MM.1S (cell line): Measurements from ENCODE around the gene GINS2.

ENCODE experiments used
- CTCF ChIP-seq: fragments of 300-600 bp; sonication (generic); IDR thresholded peaks from 2 replicates; pipeline ENCODE4 v1.5.1; 2016; ENCODE audit warnings: antibody characterized with exemption, low read length, mixed read lengths
- EZH2 ChIP-seq: fragments of 300-600 bp; sonication (generic); optimal IDR thresholded peaks from 2 replicates; pipeline ENCODE3; 2017; ENCODE audit warnings: low read depth, mild to moderate bottlenecking, antibody characterized with exemption, low read length, mixed read lengths

GRCh38 chr16:85629853-85630252, 58.9 kb downstream of the GINS2 start:
- TF ChIP-seq CTCF, result no peak
- TF ChIP-seq EZH2, result no peak
